ENCODE measurements around the gene KIF25. TPM values are rescaled to one million over a fixed set of nuclear protein-coding genes. Genes with fewer than 3 reads are reported as not detected.

Gene KIF25
- total and polyA plus RNA-seq, 11 donors = 0.11 to 0.29 (median 0.16) TPM; not detected in 5

GRCh38 chr6:168078175-168078942 is 80.9 kb downstream of the KIF25 start:
- Histone ChIP-seq H3K9me3 (no peaks in the 10 kb centered on the region), H3K36me3 (no peaks in the 10 kb centered on the region), H3K4me3 (no peak overlapping the region), H3K4me1 (peaks cover 0 to 11% (median 3%) of the 10 kb centered on the region in 12 donors), H3K27ac (no peak overlapping the region), H3K27me3 (no peaks in the 10 kb centered on the region)
- 63 to 70% (median 67%) methylated on average over 15 to 21 of the region's 21 CpGs for WGBS, 4 donors
- no peak for TF ChIP-seq CTCF (IDR thresholded peaks at IDR 0.05)
- no peak for TF ChIP-seq POLR2A (IDR thresholded peaks at IDR 0.05)
- no peak for ATAC-seq
- intact Hi-C loops (cut with DNase I) = no loop called here
- DNase-seq = no peak

- Histone ChIP-seq H3K27me3 (no peaks in the 10 kb centered on the region), H3K4me3 (no peak within 1 kb of the TSS), H3K36me3 (no peaks in the 10 kb centered on the region), H3K4me1 (peaks cover 0 to 11% (median 3%) of the 10 kb centered on the region in 12 donors), H3K27ac (no peak within 1 kb of the TSS), H3K9me3 (no peaks in the 10 kb centered on the region)
- intact Hi-C loops (cut with DNase I) = no loop called here
- WGBS, 4 donors = 85 to 87% (median 86%) methylated on average over 18 to 21 of the region's 21 CpGs
- DNase-seq (no peak), ATAC-seq (peak in 2 of 4 donors; percentile 54 to 74)
- TF ChIP-seq CTCF (IDR thresholded peaks at IDR 0.05) (no peak), POLR2A (IDR thresholded peaks at IDR 0.05) (no peak)
Measured at GRCh38 chr6:168078943-168079405, 81.5 kb downstream of the KIF25 start, which contains the start of gene FRMD1. TSS of gene FRMD1 (minus strand) at chr6:168079212. CDS start at chr6:168079094, 118 bp downstream.

GRCh38 chr6:168080393-168081077 is 83.1 kb downstream of the KIF25 start:
- no peak overlapping the region for H3K4me3 ChIP-seq
- no peaks in the 10 kb centered on the region for H3K36me3 ChIP-seq
- H3K27ac ChIP-seq = no peak overlapping the region
- H3K9me3 ChIP-seq = no peaks in the 10 kb centered on the region
- DNase-seq (no peak), ATAC-seq (no peak)
- peaks cover 0 to 11% (median 3%) of the 10 kb centered on the region in 12 donors for H3K4me1 ChIP-seq
- intact Hi-C loops (cut with DNase I) = no loop called here
- H3K27me3 ChIP-seq = no peaks in the 10 kb centered on the region
- TF ChIP-seq CTCF (IDR thresholded peaks at IDR 0.05) (no peak), POLR2A (IDR thresholded peaks at IDR 0.05) (no peak)
- 88 to 94% (median 90%) methylated on average over 23 to 24 of the region's 24 CpGs for WGBS, 4 donors

- ATAC-seq (no peak), DNase-seq (no peak)
- no peaks in the 10 kb centered on the region for H3K36me3 ChIP-seq
- H3K4me3 ChIP-seq = no peak overlapping the region
- TF ChIP-seq CTCF (IDR thresholded peaks at IDR 0.05) = no peak
- TF ChIP-seq POLR2A (IDR thresholded peaks at IDR 0.05) = no peak
- WGBS, 4 donors = 88 to 94% (median 89%) methylated on average over 17 to 26 of the region's 26 CpGs
- H3K27me3 ChIP-seq = no peaks in the 10 kb centered on the region
- intact Hi-C loops (cut with DNase I) = no loop called here
- peaks cover 0 to 11% (median 3%) of the 10 kb centered on the region in 12 donors for H3K4me1 ChIP-seq
- H3K27ac ChIP-seq = no peak overlapping the region
- H3K9me3 ChIP-seq = no peaks in the 10 kb centered on the region
Measured at GRCh38 chr6:168081858-168082546, 84.5 kb downstream of the KIF25 start.

All from heart left ventricle (tissue), 16 donors.